Heart left ventricle (tissue), 13 donors: Measurements from ENCODE around the gene CSH2.

Experiments used
- POLR2A ChIP-seq, 2 donors: fragments of 450-650 bp; IDR thresholded peaks; one replicate each; pipeline ENCODE4 v1.6.1; 2017; ENCODE audit warnings: antibody characterized with exemption in 2 of 2, mild to moderate bottlenecking in 2 of 2, moderate library complexity in 2 of 2
- TF ChIP-seq, protein P1 (sequence below), 12 donors: fragments of 200-600 bp; sonication (generic) in 4 of 12; IDR thresholded peaks; one replicate each; pipeline versions ENCODE4 v1.5.0 to v1.8.0; 2018 to 2022; ENCODE audit warnings: antibody characterized with exemption in 12 of 12, mild to moderate bottlenecking in 5 of 12
- donor health status: ischemic (EF 13 %, LVEDD 7.1; RV severe dilation, severe dysfunction).
- donor health status: DM: no; HTN: yes; CAD: no.
- donor health status: DM: no; HTN: no; CAD: no.
- donor health status: ischemic (EF 25% LVEDD 6.9; RV normal size, moderate dysfunction).
- donor health status: ischemic (EF 25% LVEDD 5.7; RV mildly dilated, moderate dysfunction).
- donor health status: ischemic (EF 35%, LVEDD 5.7; RV mildly dilated, moderate dysfunction).
- donor health status: nonischemic (EF 11% LVEDD 7.7; RV severe dilation, severe dysfunction).
- donor health status: DM: yes; HTN: yes; CAD: no.
- donor health status: PGD.
- donor health status: ischemic (EF 29% LVEDD 5.4; RV normal size, mild dysfunction).
- donor health status: nonischemic (EF 23%, LVEDD 6.1; RV moderate dilation, normal function).

- TF ChIP-seq, protein P1, sequence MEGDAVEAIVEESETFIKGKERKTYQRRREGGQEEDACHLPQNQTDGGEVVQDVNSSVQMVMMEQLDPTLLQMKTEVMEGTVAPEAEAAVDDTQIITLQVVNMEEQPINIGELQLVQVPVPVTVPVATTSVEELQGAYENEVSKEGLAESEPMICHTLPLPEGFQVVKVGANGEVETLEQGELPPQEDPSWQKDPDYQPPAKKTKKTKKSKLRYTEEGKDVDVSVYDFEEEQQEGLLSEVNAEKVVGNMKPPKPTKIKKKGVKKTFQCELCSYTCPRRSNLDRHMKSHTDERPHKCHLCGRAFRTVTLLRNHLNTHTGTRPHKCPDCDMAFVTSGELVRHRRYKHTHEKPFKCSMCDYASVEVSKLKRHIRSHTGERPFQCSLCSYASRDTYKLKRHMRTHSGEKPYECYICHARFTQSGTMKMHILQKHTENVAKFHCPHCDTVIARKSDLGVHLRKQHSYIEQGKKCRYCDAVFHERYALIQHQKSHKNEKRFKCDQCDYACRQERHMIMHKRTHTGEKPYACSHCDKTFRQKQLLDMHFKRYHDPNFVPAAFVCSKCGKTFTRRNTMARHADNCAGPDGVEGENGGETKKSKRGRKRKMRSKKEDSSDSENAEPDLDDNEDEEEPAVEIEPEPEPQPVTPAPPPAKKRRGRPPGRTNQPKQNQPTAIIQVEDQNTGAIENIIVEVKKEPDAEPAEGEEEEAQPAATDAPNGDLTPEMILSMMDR (IDR thresholded peaks at IDR 0.05), result no peak
- no peak for TF ChIP-seq POLR2A (IDR thresholded peaks at IDR 0.05)
Measured at GRCh38 chr17:63832455-63832854, 41.0 kb downstream of the CSH2 start.
